ENCODE measurements around the gene ADAMTS3. TPM values are rescaled to one million over a fixed set of nuclear protein-coding genes. Genes with fewer than 3 reads are reported as not detected.

ADAMTS3 gene
- polyA plus RNA-seq, 1 donor (not counting 4 experiments of a cell fraction or from before 2014, with no cell fraction given) = 0.09 TPM

- H3K27ac ChIP-seq (ENCODE audit: control insufficient read depth, insufficient read depth, low read length) = no peak overlapping the region
- no peak for FAIRE-seq
- no peaks in the 10 kb centered on the region for H3K9me1 ChIP-seq (ENCODE audit: control insufficient read depth, extremely low read depth, insufficient read depth, low read length)
- H2AFZ ChIP-seq (ENCODE audit: control insufficient read depth, low read length) = no peak overlapping the region
- H4K20me1 ChIP-seq (ENCODE audit: control insufficient read depth, extremely low read depth, insufficient read depth, low read length) = no peaks in the 10 kb centered on the region
- H3K4me2 ChIP-seq (ENCODE audit: control insufficient read depth, extremely low read depth, insufficient read depth, low read depth, low read length) = no peak overlapping the region
- no peak for DNase-seq (ENCODE audit: low read depth, low spot score)
- H3K27me3 ChIP-seq (ENCODE audit: control insufficient read depth, extremely low read depth, insufficient read depth, low read length) = no peaks in the 10 kb centered on the region
- no peaks in the 10 kb centered on the region for H3K79me2 ChIP-seq (ENCODE audit: control insufficient read depth, insufficient read depth, low read length)
- dilution Hi-C loops (cut with MboI; ENCODE audit: extremely low pct_ligation_motif_present, low sequenced_read_pairs) = no loop called here
- no peak overlapping the region for H3K4me3 ChIP-seq (ENCODE audit: control insufficient read depth in 2 of 3, extremely low read depth in 1 of 3, insufficient read depth in 2 of 3, low read depth in 1 of 3, low read length in 3 of 3)
- H3K36me3 ChIP-seq (ENCODE audit: control insufficient read depth in 2 of 2, extremely low read depth in 1 of 2, insufficient read depth in 2 of 2, low read length in 2 of 2) = no peaks in the 10 kb centered on the region
- no peak for TF ChIP-seq EZH2 (IDR thresholded peaks at IDR 0.05; ENCODE audit: low read length)
- no peak for TF ChIP-seq CTCF (optimal IDR thresholded peaks at IDR 0.05 in 1 of 3, IDR thresholded peaks at IDR 0.05 in 1 of 3, conservative IDR thresholded peaks at IDR 0.05 in 1 of 3; ENCODE audit: extremely low read depth in 1 of 3, insufficient read depth in 2 of 3, low read length in 3 of 3)
- H3K9me3 ChIP-seq (ENCODE audit: control insufficient read depth, low read depth, low read length) = no peaks in the 10 kb centered on the region
- H3K4me1 ChIP-seq (ENCODE audit: control insufficient read depth, extremely low read depth, insufficient read depth, low read length) = no peaks in the 10 kb centered on the region
- no peak overlapping the region for H3K9ac ChIP-seq (ENCODE audit: control insufficient read depth, extremely low read depth, insufficient read depth, low read length)
These were observed 211.1 kb downstream of the ADAMTS3 start for GRCh38 chr4:72357908-72358307.

GRCh38 chr4:72352711-72353110, 216.3 kb downstream of the ADAMTS3 start:
- Histone ChIP-seq H3K36me3 (ENCODE audit: control insufficient read depth in 2 of 2, extremely low read depth in 1 of 2, insufficient read depth in 2 of 2, low read length in 2 of 2) (no peaks in the 10 kb centered on the region), H3K27ac (ENCODE audit: control insufficient read depth, insufficient read depth, low read length) (no peak overlapping the region), H3K79me2 (ENCODE audit: control insufficient read depth, insufficient read depth, low read length) (no peaks in the 10 kb centered on the region), H3K9me3 (ENCODE audit: control insufficient read depth, low read depth, low read length) (no peaks in the 10 kb centered on the region), H3K4me2 (ENCODE audit: control insufficient read depth, extremely low read depth, insufficient read depth, low read depth, low read length) (no peak overlapping the region), H3K27me3 (ENCODE audit: control insufficient read depth, extremely low read depth, insufficient read depth, low read length) (no peaks in the 10 kb centered on the region), H3K4me3 (ENCODE audit: control insufficient read depth in 2 of 3, extremely low read depth in 1 of 3, insufficient read depth in 2 of 3, low read depth in 1 of 3, low read length in 3 of 3) (no peak overlapping the region), H4K20me1 (ENCODE audit: control insufficient read depth, extremely low read depth, insufficient read depth, low read length) (no peaks in the 10 kb centered on the region), H3K9me1 (ENCODE audit: control insufficient read depth, extremely low read depth, insufficient read depth, low read length) (no peaks in the 10 kb centered on the region), H2AFZ (ENCODE audit: control insufficient read depth, low read length) (no peak overlapping the region), H3K4me1 (ENCODE audit: control insufficient read depth, extremely low read depth, insufficient read depth, low read length) (no peaks in the 10 kb centered on the region), H3K9ac (ENCODE audit: control insufficient read depth, extremely low read depth, insufficient read depth, low read length) (no peak overlapping the region)
- no peak for FAIRE-seq
- no peak for DNase-seq (ENCODE audit: low read depth, low spot score)
- dilution Hi-C loops (cut with MboI; ENCODE audit: extremely low pct_ligation_motif_present, low sequenced_read_pairs) = no loop called here
- TF ChIP-seq EZH2 (IDR thresholded peaks at IDR 0.05; ENCODE audit: low read length) = no peak
- TF ChIP-seq CTCF (optimal IDR thresholded peaks at IDR 0.05 in 1 of 3, IDR thresholded peaks at IDR 0.05 in 1 of 3, conservative IDR thresholded peaks at IDR 0.05 in 1 of 3; ENCODE audit: extremely low read depth in 1 of 3, insufficient read depth in 2 of 3, low read length in 3 of 3) = no peak

Data from keratinocyte (primary cell).